GM12873 (cell line): ENCODE measurements around the gene ADGRG6.

Experiments
- CTCF ChIP-seq: IDR thresholded peaks from 2 replicates; pipeline ENCODE4 v1.5.1; 2012; ENCODE audit warnings: low read depth, mild to moderate bottlenecking, moderate library complexity, low read length, control low read depth; ENCODE audit not compliant: insufficient read depth; ENCODE audit errors: missing control alignments

The ADGRG6 gene

GRCh38 chr6:142443532-142443931 lies 141.7 kb downstream of the ADGRG6 start:
- TF ChIP-seq CTCF: no peak

GRCh38 chr6:142444376-142444775 lies 142.6 kb downstream of the ADGRG6 start:
- no peak for TF ChIP-seq CTCF

- TF ChIP-seq CTCF: no peak
Observed at GRCh38 chr6:142444881-142445301, 143.1 kb downstream of the ADGRG6 start.

- TF ChIP-seq CTCF: no peak
Observed at GRCh38 chr6:142446168-142446567, 144.4 kb downstream of the ADGRG6 start.

- TF ChIP-seq CTCF: no peak
Observed at GRCh38 chr6:142446576-142446975, 144.8 kb downstream of the ADGRG6 start.

- no peak for TF ChIP-seq CTCF
Observed at GRCh38 chr6:142448091-142448729, 146.4 kb downstream of the ADGRG6 start.

GRCh38 chr6:142452993-142453392 lies 151.2 kb downstream of the ADGRG6 start:
- TF ChIP-seq CTCF: no peak
